Measurements from ENCODE around the gene PPP1R9A. TPM values are rescaled to one million over a fixed set of nuclear protein-coding genes. Genes with fewer than 3 reads are reported as not detected.

The PPP1R9A gene
- total RNA-seq, 2 donors from 2014 or later, result 17.7 to 20.2 TPM

DNA sequence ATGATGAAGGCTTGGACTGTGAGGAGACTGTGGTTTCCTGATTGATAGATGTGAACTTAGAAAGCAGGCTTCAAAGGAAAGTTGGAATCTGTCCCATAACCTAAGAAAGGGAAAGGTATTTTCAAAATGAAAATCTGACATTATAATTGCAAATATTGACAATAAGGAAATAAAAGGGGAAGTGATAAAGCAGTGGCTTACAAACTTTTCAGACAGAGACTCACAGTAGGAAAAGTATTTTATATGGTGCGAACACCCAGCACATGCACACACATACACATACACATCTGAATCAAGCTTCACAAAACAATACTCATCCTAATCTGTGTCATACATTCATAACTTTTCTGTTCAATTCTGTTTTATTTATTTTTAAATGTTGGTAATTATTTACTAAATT, 412.2 kb downstream of the PPP1R9A start:
- intact Hi-C loops (cut with DNase I), result no loop called here
- no peaks in the 10 kb centered on the region for H3K36me3 ChIP-seq
- H3K9ac ChIP-seq (ENCODE audit: low read depth in 2 of 2, low read length in 2 of 2), result no peak overlapping the region
- no peaks in the 10 kb centered on the region for H3K27me3 ChIP-seq
- no peaks in the 10 kb centered on the region for H3K4me1 ChIP-seq
- H3K27ac ChIP-seq, result no peak overlapping the region
- TF ChIP-seq, protein P1, sequence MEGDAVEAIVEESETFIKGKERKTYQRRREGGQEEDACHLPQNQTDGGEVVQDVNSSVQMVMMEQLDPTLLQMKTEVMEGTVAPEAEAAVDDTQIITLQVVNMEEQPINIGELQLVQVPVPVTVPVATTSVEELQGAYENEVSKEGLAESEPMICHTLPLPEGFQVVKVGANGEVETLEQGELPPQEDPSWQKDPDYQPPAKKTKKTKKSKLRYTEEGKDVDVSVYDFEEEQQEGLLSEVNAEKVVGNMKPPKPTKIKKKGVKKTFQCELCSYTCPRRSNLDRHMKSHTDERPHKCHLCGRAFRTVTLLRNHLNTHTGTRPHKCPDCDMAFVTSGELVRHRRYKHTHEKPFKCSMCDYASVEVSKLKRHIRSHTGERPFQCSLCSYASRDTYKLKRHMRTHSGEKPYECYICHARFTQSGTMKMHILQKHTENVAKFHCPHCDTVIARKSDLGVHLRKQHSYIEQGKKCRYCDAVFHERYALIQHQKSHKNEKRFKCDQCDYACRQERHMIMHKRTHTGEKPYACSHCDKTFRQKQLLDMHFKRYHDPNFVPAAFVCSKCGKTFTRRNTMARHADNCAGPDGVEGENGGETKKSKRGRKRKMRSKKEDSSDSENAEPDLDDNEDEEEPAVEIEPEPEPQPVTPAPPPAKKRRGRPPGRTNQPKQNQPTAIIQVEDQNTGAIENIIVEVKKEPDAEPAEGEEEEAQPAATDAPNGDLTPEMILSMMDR (IDR thresholded peaks at IDR 0.05), result no peak
- H3K4me3 ChIP-seq, result no peak overlapping the region
- H3K9me3 ChIP-seq, result no peaks in the 10 kb centered on the region
- no peak for DNase-seq

DNA sequence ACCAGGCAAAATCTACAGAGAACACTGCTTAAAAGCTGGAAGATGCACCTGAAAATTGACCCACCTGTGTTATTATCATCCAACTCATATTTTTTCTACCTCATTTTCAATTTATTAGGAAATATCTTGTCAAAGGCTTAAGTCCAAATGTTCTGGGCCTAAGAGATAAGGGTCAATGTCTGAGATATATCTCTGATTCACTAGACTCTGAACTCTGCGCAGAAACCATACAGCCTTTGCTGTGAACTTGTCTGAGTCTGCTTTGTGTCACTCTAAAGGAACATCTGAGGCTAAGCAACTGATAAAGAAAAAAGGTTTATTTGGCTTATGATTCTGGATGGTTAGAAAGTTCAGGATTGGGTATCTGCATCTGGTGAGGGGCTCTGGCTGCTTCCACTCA, 413.3 kb downstream of the PPP1R9A start:
- TF ChIP-seq, protein P1 (IDR thresholded peaks at IDR 0.05), result no peak
- Histone ChIP-seq H3K4me3 (no peak overlapping the region), H3K4me1 (no peaks in the 10 kb centered on the region), H3K27ac (no peak overlapping the region), H3K9ac (ENCODE audit: low read depth in 2 of 2, low read length in 2 of 2) (no peak overlapping the region), H3K9me3 (no peaks in the 10 kb centered on the region), H3K36me3 (no peaks in the 10 kb centered on the region), H3K27me3 (no peaks in the 10 kb centered on the region)
- DNase-seq, result no peak
- intact Hi-C loops (cut with DNase I), result no loop called here

DNA sequence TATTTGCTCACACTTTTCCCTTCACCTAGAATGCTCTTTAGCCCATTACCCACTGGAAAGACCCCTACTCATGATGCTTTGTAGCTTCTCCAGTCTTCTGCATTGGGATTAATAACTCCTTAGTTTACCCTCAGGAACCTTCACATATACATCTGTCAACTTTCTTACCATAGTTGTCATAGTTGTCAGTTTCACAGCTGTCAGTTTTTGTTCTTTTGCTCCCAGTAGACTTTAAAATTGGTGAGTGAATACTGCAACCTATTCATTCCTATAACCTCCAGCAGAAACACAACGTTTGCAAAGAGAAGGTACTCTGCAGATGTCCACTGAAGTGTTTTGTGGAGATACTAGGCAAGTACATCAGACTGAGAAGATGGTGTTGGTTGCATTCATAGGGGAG, 414.3 kb downstream of the PPP1R9A start:
- H3K4me3 ChIP-seq, result no peak overlapping the region
- no peak overlapping the region for H3K9ac ChIP-seq (ENCODE audit: low read depth in 2 of 2, low read length in 2 of 2)
- no peaks in the 10 kb centered on the region for H3K4me1 ChIP-seq
- intact Hi-C loops (cut with DNase I), result no loop called here
- no peaks in the 10 kb centered on the region for H3K27me3 ChIP-seq
- no peak for DNase-seq
- no peaks in the 10 kb centered on the region for H3K9me3 ChIP-seq
- no peaks in the 10 kb centered on the region for H3K36me3 ChIP-seq
- TF ChIP-seq, protein P1 (IDR thresholded peaks at IDR 0.05), result no peak
- H3K27ac ChIP-seq, result no peak overlapping the region

DNA sequence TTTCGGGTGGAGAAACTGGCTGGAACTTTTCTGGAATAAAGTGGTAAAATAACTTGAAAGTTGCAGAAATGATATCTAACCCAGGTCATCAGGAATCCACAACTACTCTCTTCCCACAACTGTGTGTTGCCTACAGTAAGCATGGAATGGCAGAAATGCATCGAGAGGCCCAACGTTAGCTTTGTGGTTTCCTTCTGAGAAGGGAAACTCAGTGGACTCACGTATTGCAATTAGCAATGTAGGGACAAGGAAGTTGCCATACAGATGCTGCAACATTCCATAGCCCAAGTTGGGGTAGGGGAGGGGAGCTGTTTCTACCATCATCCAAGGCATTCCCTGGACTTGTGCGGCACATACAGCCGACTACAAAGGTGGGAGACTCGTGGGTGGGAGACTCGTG, 415.0 kb downstream of the PPP1R9A start:
- no peaks in the 10 kb centered on the region for H3K4me1 ChIP-seq
- no peak overlapping the region for H3K4me3 ChIP-seq
- TF ChIP-seq, protein P1 (IDR thresholded peaks at IDR 0.05), result no peak
- no peaks in the 10 kb centered on the region for H3K27me3 ChIP-seq
- no peak overlapping the region for H3K27ac ChIP-seq
- intact Hi-C loops (cut with DNase I), result no loop called here
- H3K9me3 ChIP-seq, result no peaks in the 10 kb centered on the region
- no peak for DNase-seq
- H3K36me3 ChIP-seq, result no peaks in the 10 kb centered on the region
- no peak overlapping the region for H3K9ac ChIP-seq (ENCODE audit: low read depth in 2 of 2, low read length in 2 of 2)

DNA sequence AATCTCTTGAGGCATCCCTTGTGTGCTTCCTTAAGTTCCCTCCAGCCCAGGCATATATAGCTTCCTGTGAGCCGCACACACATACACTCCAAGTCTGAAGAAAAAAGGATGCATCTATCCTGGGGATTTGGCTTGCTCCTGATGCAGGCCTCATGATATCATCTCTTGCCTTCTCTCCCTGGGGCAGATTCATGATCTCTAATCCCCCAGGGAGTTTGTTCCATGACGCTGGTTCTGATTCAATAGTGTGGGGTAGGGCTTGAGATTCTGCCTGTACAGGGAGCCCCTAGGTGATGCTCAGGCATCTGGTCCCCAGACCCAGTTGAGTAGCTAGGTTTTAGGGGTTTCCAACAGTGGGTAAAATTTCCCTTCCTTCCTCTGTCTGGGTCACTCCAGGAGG, 415.5 kb downstream of the PPP1R9A start:
- no peaks in the 10 kb centered on the region for H3K36me3 ChIP-seq
- H3K27me3 ChIP-seq, result no peaks in the 10 kb centered on the region
- no peak overlapping the region for H3K27ac ChIP-seq
- H3K9me3 ChIP-seq, result no peaks in the 10 kb centered on the region
- no peak for DNase-seq
- H3K4me3 ChIP-seq, result no peak overlapping the region
- no peaks in the 10 kb centered on the region for H3K4me1 ChIP-seq
- TF ChIP-seq, protein P1 (IDR thresholded peaks at IDR 0.05), result no peak
- intact Hi-C loops (cut with DNase I), result no loop called here
- H3K9ac ChIP-seq (ENCODE audit: low read depth in 2 of 2, low read length in 2 of 2), result no peak overlapping the region

All from colonic mucosa (tissue), 4 donors.